Measurements from ENCODE around the gene PRKN. TPM values are rescaled to one million over a fixed set of nuclear protein-coding genes. Genes with fewer than 3 reads are reported as not detected.

Gene PRKN
- total RNA-seq, 1 donor from 2014 or later: 0.93 TPM

GRCh38 chr6:161649841-161650240, 1077.7 kb downstream of the PRKN start:
- DNase-seq (ENCODE audit: extremely low read depth, low read depth, low spot score): no peak

DNA sequence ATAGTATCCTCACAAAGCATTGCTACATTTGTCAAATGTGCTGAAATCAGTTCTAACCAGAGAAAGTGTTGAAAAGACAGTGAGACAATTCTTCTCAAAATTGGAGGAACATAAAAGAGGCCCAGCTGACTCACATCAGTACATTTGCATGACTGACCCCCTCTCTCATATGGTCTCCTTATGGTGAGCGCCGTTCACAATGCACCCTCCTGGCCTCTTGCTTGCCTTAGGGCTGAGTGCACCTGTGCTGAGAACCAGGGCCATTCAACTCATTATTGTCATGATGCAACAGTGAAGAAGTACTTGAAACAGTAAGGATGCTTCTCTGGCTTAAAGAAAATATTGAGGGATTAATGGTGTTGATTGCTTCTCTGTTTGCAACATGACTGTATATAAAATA, 1078.5 kb downstream of the PRKN start:
- no peak for DNase-seq (ENCODE audit: extremely low read depth, low read depth, low spot score)

DNA sequence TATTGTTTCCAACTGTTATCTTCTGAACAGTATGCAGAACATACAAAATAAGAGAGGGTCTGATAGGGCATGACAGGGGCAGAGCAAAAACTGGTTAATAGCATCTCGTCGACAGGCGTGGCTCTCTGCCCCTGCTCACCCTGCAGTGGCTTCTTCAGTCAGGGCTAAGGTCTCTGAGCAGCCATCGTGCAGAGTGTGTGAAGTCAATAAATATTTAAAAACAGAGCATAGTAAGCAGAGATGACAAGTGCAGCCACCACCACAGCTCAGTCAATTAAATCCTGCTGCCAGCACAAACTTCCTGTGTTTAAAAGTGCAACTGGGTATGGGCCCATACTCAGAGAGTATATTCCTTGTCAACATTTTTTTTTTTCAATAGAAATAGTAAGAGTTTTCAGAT, 1080.3 kb downstream of the PRKN start:
- DNase-seq (ENCODE audit: extremely low read depth, low read depth, low spot score): no peak

DNA sequence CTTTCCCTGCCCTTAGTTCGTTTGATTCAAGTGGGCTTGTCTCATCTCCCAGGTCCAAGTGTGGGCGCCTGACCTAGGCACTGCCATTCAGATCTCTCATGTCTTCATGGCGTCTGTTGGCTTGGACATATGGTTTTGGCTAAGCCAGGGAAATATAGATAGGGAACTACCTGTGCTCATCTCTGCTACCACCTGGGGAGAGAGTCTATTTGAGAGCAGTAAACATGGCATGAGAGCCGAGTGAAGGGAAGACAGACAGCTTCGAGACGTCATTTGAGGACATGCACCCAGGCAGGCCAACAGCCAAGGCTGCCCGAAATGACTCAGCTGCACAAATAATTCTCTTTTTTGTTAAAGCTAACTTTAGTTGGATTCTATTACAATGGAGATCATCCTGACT, 1083.0 kb downstream of the PRKN start:
- DNase-seq (ENCODE audit: extremely low read depth, low read depth, low spot score): no peak

GRCh38 chr6:161641175-161641574, 1086.4 kb downstream of the PRKN start:
- DNase-seq (ENCODE audit: extremely low read depth, low read depth, low spot score): no peak

DNA sequence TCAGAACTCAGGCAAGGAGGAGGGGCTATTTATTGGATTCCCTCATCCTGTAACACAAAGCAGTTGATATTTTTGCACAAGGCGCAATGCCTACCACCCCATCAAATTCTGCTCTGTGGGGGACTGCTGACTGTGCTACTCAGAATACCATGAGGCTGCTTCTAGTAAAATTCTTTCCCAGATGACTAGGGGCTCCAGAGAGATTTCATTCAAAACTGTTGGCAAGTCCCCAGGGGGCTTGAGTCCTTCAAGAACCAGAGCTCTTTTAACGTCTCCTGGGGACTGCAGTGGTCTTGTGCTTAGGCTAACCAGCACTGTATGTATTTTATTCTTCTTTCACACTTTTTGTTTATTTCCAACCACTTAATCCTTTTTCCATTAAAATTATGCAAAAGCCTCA, 1087.8 kb downstream of the PRKN start:
- no peak for DNase-seq (ENCODE audit: extremely low read depth, low read depth, low spot score)

DNA sequence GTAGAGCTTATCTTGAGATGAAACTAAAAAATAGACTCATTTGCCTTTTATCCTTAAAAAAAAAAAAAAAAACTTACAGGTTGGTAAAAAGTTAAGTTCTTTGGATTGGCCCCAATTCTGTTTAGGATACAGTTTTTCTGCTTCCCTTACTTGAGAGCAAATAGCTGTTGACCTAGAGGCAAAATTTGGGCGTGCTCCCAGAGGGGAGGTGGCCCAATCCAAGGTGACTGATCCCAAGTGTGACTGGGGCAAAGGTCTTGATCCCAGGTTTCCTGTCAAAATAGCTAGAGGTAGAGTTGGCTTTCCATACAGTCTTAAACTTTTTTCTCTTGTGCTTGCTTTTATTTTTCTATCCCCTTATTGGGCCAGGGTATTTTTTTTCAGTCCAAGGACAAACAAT, 1089.9 kb downstream of the PRKN start:
- DNase-seq (ENCODE audit: extremely low read depth, low read depth, low spot score): no peak

DNA sequence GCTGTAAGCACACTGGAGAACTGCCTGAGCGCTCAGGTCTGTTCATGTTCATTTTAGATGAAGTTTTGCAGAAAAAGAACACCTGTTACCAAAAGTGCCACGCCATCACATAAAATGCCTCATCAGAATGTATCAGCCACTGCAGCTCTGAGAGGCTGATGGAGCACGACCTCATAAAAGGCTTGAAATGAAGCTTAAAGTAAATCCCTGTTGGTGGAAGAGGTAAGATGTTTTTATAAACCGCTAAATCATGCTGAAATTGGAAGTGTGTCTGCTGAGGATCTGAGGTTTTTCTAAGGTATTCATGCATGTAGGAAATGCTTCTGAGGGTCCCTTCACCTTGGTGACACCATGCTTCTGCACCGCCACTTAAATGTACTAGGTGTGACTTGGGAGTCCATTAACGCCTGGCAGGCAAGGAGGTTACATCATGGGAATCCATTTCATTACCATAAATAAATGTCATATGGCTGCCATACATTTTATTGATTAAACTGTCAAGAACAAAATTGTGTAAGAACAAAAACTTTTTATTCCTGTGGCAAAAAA, 1090.6 kb downstream of the PRKN start:
- DNase-seq (ENCODE audit: extremely low read depth, low read depth, low spot score): no peak

- DNase-seq (ENCODE audit: extremely low read depth, low read depth, low spot score): no peak
Observed at GRCh38 chr6:161635975-161636374, 1091.6 kb downstream of the PRKN start.

DNA sequence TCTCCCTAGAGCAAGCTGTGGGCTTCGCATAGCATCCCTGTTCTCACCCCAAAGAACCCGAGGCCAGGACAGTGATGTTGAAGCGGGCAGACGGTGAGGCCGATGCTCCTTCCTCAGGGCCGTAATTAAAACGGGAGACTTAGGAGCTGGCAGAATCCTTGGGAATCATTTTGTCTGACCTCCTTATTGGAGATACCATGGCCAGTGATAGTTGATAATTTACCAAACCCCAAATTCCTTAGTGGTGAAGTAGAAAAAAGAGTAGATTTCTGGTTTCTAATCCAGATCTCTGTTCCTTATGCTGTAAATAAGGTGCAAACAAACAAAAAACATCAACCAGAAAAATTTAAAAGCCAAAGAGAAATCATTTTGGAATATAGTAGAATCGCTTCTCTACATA, 1092.7 kb downstream of the PRKN start:
- no peak for DNase-seq (ENCODE audit: extremely low read depth, low read depth, low spot score)

DNA sequence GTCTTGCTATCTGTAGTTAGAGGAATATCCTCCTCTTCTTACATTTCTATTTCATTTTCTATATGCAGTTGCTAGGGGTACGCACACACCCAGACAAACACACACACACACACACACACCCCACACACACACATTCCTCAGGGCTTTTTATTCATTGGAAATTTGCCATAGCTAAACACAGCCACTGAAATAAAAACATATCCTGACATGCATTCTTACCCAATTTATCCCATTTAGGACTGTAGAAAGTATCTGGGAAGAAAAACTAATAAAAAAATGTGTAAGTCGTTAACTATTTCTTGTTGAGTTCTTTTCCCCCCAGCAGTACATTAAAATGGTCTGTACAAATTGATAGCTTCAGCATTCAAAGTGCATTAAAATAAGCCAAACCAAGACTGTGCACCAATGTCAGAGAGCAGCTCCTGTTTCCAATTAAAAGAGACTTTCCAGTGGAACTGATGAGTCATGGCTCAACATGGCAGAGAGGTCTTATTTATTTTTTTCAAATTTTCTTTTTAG, 1095.8 kb downstream of the PRKN start:
- DNase-seq (ENCODE audit: extremely low read depth, low read depth, low spot score): no peak

- DNase-seq (ENCODE audit: extremely low read depth, low read depth, low spot score): no peak
Observed at GRCh38 chr6:161630674-161631073, 1096.9 kb downstream of the PRKN start.

- DNase-seq (ENCODE audit: extremely low read depth, low read depth, low spot score): no peak
Observed at GRCh38 chr6:161626132-161626676, 1101.4 kb downstream of the PRKN start.

DNA sequence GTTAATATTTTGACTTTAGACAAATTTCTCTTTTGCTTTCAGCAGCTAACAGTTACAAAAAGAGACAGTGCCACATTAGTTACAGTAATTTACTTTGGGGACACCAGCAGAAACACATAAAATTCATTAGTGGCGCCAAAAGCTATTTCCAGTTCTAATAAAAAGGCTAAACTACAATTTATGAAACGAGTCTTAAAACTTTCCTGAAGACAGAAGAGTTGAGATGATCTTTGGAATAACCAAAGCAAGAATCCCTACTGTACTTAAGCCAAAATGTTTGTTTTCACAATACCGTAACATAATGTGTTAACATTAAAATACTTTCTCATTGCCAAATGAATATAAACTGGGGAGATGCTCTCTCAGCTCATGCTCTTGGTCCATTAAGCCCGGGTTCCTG, 1103.5 kb downstream of the PRKN start:
- DNase-seq (ENCODE audit: extremely low read depth, low read depth, low spot score): no peak

GRCh38 chr6:161622779-161623178, 1104.8 kb downstream of the PRKN start:
- DNase-seq (ENCODE audit: extremely low read depth, low read depth, low spot score): no peak

GRCh38 chr6:161618831-161619454, 1108.6 kb downstream of the PRKN start:
- DNase-seq (ENCODE audit: extremely low read depth, low read depth, low spot score): no peak

DNA sequence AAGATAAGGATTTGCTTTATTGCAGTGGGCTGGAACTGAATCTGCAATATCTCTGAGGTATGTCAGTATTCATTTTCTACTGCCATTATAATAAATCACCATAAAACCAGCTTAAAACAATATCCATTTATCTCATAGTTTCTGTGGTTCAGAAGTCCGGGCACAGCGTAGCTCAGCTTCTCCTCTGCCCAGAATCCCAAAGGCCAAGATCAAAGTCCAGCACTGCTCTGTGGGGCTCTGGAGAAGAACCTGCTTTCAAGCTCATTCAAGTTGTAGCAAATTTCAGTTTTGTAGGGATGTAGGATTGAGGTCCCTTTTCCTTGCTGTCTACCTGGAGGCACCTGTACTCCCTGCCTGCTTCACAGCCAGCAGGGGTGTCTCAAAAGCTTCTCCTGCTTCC, 1113.9 kb downstream of the PRKN start:
- no peak for DNase-seq (ENCODE audit: extremely low read depth, low read depth, low spot score)

DNA sequence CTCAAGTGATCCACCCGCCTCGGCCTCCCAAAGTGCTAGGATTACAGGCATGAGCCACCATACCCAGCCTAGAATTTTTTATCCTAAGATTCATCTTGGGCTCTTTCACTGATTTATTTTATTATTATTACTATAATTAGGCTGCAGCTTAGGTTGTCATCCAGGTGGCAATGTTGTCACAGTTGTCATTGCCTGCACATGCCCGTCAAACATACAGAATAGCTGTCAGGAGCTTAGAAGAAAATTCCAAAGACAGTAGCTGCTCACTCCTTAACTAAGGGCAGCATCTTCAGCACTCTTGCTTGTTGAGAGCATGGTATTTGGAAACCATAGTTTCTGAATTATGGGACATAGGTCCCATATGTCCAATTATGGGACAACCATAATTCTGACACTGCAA, 1118.8 kb downstream of the PRKN start:
- DNase-seq (ENCODE audit: extremely low read depth, low read depth, low spot score): no peak

DNA sequence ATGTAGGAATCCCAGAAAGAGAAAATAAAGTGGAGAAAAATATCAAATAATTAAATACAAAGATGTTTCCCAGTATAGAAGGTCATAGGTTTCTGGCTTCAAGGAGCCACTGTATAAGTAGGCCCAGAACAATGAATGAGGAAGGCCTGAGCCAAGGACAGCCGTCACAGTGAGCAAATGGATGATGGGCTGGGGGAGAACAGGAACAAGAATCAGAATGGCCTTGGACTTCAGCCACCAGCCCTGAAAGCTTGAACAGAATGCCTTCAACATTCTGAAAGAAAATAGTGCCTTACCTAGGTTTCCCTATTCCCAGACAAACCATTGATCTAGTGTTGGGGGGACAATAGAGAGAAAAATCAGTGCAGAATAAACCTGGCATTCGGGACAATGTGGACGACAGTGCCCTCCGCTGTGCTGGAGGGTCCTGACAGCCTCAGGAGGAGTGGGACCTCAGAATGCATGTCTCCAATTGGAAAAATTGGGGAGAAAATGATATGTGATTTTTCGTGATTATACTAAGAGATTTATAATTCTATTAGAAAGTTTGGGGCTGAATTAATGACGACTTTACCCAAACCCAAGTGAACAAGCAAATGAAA, 1119.8 kb downstream of the PRKN start:
- DNase-seq (ENCODE audit: extremely low read depth, low read depth, low spot score): no peak

DNA sequence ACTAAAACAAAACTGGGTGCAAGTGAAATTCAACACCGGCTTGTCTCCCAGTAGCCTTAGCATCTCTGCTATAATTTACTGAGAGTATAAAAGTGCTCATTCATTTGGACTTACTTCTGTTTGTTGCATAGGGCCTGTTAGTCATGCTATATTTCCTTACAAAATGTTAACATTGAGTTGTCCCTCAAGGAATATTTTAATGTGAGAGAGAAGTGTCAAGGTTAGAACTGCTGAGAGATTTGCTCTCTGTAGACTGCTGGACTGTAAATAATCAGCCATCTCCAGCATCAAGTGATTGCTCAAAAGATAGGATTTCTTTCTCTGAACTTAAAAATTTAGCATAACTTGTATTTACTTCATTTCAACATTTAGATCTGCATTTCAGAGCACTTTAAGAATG, 1125.2 kb downstream of the PRKN start:
- DNase-seq (ENCODE audit: extremely low read depth, low read depth, low spot score): no peak

- no peak for DNase-seq (ENCODE audit: extremely low read depth, low read depth, low spot score)
Observed at GRCh38 chr6:161598896-161599295, 1128.7 kb downstream of the PRKN start.

Measured in glomerular endothelial cell (primary cell).